Ascending aorta (tissue), 2 donors: ENCODE results near the gene ANAPC1. TPM values are rescaled to one million over a fixed set of nuclear protein-coding genes. Genes with fewer than 3 reads are reported as not detected.

Source experiments
- DNase-seq, 2 donors: peaks; one replicate each; pipeline ENCODE4 v3.0.0-alpha.2; 2019; ENCODE audit warnings: low spot score in 2 of 2
- H3K27ac ChIP-seq, 2 donors: fragments of 200-600 bp; sonication (generic); one replicate each; pipeline ENCODE4 v1.5.1; 2016 to 2017; ENCODE audit warnings: mild to moderate bottlenecking in 1 of 2
- H3K27me3 ChIP-seq: fragments of 200-600 bp; sonication (generic); one replicate; pipeline ENCODE4 v1.5.1; 2017
- H3K36me3 ChIP-seq, 2 donors: fragments of 200-600 bp; sonication (generic); one replicate each; pipeline ENCODE4 v1.5.1; 2016
- H3K4me1 ChIP-seq, 2 donors: fragments of 200-600 bp; sonication (generic); one replicate each; pipeline ENCODE4 v1.5.1; 2016 to 2017; ENCODE audit warnings: mild to moderate bottlenecking in 1 of 2
- H3K4me3 ChIP-seq, 2 donors: fragments of 200-600 bp; sonication (generic); one replicate each; pipeline ENCODE4 v1.5.1; 2016 to 2017; ENCODE audit warnings: mild to moderate bottlenecking in 1 of 2
- H3K9me3 ChIP-seq, 2 donors: fragments of 200-600 bp; sonication (generic); one replicate each; pipeline ENCODE4 v1.5.1; 2016
- CTCF ChIP-seq, 3 experiments: fragments of 200-600 bp in 2 of 3; fragments of 450-650 bp in 1 of 3; sonication (generic) in 2 of 3; IDR thresholded peaks; one replicate each; pipeline ENCODE4 v1.5.1; 2016 to 2019; ENCODE audit warnings: antibody characterized with exemption in 3 of 3, mild to moderate bottlenecking in 1 of 3, moderate library complexity in 1 of 3
- intact Hi-C: fragments of 100-400 bp; cut with DNase I; formaldehyde crosslinking; loops from one replicate; pipeline ENCODE4 v1.15.1; 2023
- total RNA-seq: library from RNA; depleted of rRNA; stranded (reverse); fragments of >200 nt; gene quantifications from one replicate; pipeline ENCODE4 v1.1.0, GENCODE V29; 2016

The ANAPC1 gene
- total RNA-seq, 1 donor from 2014 or later = 36.6 TPM

- intact Hi-C loops = no loop called here
- no peaks in the 10 kb centered on the region for H3K36me3 ChIP-seq
- no peak for DNase-seq
- peak overlapping the region; percentile 90 to 92 for H3K27ac ChIP-seq
- H3K4me1 ChIP-seq = peaks cover 0 to 38% of the 10 kb centered on the region in 2 donors
- H3K9me3 ChIP-seq = no peaks in the 10 kb centered on the region
- no peaks in the 10 kb centered on the region for H3K27me3 ChIP-seq
- peak overlapping the region; percentile 90 to 91 for H3K4me3 ChIP-seq
- peak in 2 of 3 experiments; percentile 33 to 58 for TF ChIP-seq CTCF (IDR thresholded peaks at IDR 0.05)
These were observed 16.9 kb upstream of the ANAPC1 start for GRCh38 chr2:111900859-111901258.

GRCh38 chr2:111898703-111899514 lies 14.9 kb upstream of the ANAPC1 start:
- H3K27me3 ChIP-seq = no peaks in the 10 kb centered on the region
- no peaks in the 10 kb centered on the region for H3K36me3 ChIP-seq
- peaks cover 0 to 18% of the 10 kb centered on the region in 2 donors for H3K4me1 ChIP-seq
- intact Hi-C loops = loop anchor here (1.0 to 10.0 kb wide), 5 partner anchors 48 to 356 kb away; partner anchors contain the start of gene ZC3H8
- H3K27ac ChIP-seq = peak overlapping the region; percentile 90 to 92
- H3K4me3 ChIP-seq = peak overlapping the region; percentile 90 to 91
- peak in 1 of 3 experiments; percentile 20 for TF ChIP-seq CTCF (IDR thresholded peaks at IDR 0.05)
- peak in 1 of 2 donors; percentile 72 for DNase-seq
- H3K9me3 ChIP-seq = no peaks in the 10 kb centered on the region

GRCh38 chr2:111897924-111898702 lies 14.1 kb upstream of the ANAPC1 start, which contains the start of gene MERTK:
Gene MERTK (plus strand): TSS chr2:111898607. CDS start chr2:111898736, 129 bp downstream.
- DNase-seq = peak; percentile 63 to 93
- H3K27ac ChIP-seq = peak within 1 kb of the TSS; percentile 90 to 92
- H3K4me3 ChIP-seq = peak within 1 kb of the TSS; percentile 90 to 91
- intact Hi-C loops = loop anchor here (1.0 to 10.0 kb wide), 6 partner anchors 49 to 357 kb away; partner anchors contain the start of gene ZC3H8
- H3K4me1 ChIP-seq = peaks cover 0 to 14% of the 10 kb centered on the region in 2 donors
- peak; percentile 69 to 90 (median 75) for TF ChIP-seq CTCF (IDR thresholded peaks at IDR 0.05)
- no peaks in the 10 kb centered on the region for H3K27me3 ChIP-seq
- no peaks in the 10 kb centered on the region for H3K36me3 ChIP-seq
- no peaks in the 10 kb centered on the region for H3K9me3 ChIP-seq

- intact Hi-C loops = loop anchor here (1.0 to 10.0 kb wide), 3 partner anchors 135 to 357 kb away; partner anchors contain the start of gene ZC3H8
These were observed 13.6 kb upstream of the ANAPC1 start for GRCh38 chr2:111897630-111897923.

More at GRCh38 chr2:111897630-111897923, 13.6 kb upstream of the ANAPC1 start:
- Histone ChIP-seq H3K4me3 (peak overlapping the region; percentile 90 to 91), H3K9me3 (no peaks in the 10 kb centered on the region), H3K27ac (peak overlapping the region; percentile 90 to 92), H3K27me3 (no peaks in the 10 kb centered on the region), H3K4me1 (peaks cover 0 to 14% of the 10 kb centered on the region in 2 donors), H3K36me3 (no peaks in the 10 kb centered on the region)
- no peak for DNase-seq
- no peak for TF ChIP-seq CTCF (IDR thresholded peaks at IDR 0.05)
